RKO (cell line): ENCODE results near the gene OR8B3.

Source experiments
- DNase-seq: peaks from one replicate; pipeline ENCODE4 v3.0.0-alpha.2; 2016; ENCODE audit warnings: low spot score

OR8B3 gene

GRCh38 chr11:124359566-124359965, 39.3 kb downstream of the OR8B3 start:
- no peak for DNase-seq

- no peak for DNase-seq
Observed at GRCh38 chr11:124346311-124346955, 52.4 kb downstream of the OR8B3 start.
